HG03103 (cell line): ENCODE data around the gene DCLK1.

ENCODE experiments used
- ATAC-seq: cut with Tn5 transposase; IDR thresholded peaks from one replicate; pipeline ENCODE4 v1.9.1; 2021; ENCODE audit warnings: low read depth; ENCODE audit not compliant: unreplicated experiment

The DCLK1 gene

DNA sequence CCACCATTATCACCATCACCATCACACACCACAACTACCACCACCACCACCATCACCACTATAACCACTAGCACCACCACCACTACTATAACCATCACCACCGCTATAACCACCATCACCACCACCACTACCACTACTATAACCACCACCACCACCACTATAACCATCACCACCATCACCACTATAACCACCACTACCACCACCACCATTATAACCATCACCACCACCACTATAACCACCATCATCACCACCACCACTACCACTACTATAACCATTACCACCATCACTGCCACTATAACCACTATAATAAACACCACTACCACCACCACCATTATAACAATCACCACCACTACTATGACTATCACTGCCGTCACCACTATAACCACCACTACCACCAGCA is 173.2 kb downstream of the DCLK1 start:
- no peak for ATAC-seq

DNA sequence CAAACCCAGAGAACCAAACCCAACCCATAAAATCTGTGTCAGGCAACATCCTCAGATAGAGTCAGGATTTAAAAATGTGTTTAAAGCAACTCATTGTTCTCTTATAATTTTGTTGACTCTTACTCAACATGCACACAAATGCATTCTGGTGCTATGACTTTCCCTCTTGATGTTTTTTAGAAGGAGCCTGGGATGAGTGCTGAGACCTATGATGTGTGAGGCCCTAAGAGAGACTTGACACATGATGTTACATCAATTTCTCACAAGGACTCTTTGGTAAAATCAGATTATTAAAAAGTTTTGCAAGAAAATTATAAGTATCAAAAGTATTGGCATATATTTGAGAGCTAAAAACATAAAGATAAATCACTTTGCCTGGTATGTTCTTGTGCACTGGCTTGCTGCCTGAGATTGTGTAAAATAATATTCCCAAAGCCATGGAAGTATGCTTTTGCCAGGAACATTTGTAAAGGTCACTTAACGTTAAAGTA is 173.9 kb downstream of the DCLK1 start:
- no peak for ATAC-seq

DNA sequence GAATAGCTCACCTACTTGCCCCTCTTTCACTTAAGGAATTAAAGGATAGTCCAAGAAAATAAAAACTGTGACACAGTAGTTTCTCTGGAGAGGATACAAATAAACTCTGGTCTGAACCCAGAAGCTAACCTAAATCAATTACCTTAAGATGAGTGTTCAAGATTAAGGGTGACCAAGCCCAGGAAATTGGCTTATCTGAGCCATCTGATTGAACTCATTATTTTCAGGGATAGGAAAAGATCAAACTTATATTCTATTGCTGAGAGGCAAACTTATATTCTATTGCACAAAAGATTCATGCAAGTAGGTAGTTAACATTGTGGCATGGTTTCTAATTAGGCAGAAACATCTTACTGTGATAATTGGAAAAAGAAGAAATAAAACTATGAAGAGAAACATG is 175.1 kb downstream of the DCLK1 start:
- no peak for ATAC-seq

DNA sequence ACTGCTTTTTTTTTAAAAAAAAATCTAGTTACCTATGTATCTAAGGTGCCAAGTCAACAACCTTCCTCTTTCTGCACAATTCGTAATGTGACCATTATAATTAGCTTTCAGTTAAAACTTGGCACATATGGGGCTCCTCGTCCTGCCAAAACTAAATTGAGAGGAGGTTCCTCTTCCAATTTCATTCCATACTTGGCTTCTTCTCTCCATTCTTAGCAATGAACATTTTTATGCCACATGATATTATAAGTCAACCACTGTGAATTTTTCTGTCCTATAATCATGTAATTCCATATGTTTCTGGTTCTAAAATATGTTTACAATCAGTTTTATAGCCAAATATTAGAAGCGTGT is 177.0 kb downstream of the DCLK1 start:
- no peak for ATAC-seq

DNA sequence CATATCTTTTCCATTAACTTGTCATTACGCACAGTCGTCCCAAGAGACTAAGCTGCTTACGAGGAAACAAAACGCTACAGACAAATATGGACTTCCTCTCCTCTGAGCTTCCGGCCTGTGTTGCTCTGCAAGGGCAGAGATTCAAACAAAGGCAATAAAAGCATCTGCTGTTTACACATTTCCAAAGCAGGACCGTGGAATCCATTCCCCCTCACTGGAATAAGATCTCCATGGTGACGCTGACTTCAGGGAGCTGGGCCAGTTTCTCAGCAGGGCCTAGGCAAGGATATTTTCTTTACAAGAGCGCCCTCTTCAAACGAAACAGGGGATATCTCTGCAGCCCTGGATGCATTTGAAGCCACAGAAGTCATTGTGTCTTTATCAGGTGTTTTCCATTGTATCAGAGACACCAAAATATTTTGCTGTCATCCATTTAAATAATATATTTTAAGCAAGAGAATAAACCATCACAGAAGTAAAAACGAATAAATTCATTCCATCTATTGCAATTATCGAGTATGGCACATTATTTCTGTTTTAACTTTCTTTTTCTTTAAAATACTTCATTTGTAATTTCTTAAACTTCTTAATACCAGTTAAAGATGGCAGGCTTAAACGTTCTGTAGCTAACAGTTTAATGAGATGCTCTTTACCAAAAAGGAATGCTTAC is 177.5 kb downstream of the DCLK1 start:
- ATAC-seq = no peak

DNA sequence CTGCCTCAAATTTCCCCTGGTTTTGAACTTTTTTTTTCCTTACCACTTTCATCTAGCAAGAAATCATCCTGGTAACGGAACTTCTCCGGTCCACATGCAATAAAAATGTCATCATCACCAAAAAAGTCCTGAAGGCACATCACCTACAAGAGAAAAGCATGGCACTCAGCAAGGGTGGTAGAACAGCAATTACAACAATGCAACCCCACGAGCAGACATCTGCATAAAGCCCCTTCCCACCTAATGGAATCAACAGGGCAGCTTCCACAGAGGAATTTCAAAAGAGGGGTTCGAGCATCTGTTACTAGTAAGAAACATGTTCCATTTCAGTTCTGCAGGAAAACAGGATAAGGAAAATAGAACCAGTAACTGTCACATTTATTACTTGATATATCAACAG is 183.9 kb downstream of the DCLK1 start:
- ATAC-seq = no peak

DNA sequence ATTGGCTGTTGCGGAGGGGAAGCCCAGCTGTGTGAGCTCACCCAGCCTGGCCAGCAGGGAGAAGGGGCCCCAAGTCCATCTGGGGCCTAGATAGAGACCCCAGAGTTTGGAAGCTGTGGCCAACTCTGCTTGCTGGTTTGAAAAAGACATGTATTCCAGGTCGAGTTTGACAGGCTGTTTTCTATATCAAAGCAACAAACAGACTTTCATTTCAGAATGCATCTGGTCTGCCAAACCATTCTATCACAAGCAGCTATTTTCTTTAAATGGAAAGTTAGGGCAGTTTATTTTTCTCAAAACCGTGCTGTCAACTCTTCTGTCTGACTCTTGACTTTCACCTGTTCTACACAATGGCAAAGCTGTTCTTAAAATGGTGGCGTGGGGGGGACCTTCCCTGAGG is 185.8 kb downstream of the DCLK1 start:
- no peak for ATAC-seq

DNA sequence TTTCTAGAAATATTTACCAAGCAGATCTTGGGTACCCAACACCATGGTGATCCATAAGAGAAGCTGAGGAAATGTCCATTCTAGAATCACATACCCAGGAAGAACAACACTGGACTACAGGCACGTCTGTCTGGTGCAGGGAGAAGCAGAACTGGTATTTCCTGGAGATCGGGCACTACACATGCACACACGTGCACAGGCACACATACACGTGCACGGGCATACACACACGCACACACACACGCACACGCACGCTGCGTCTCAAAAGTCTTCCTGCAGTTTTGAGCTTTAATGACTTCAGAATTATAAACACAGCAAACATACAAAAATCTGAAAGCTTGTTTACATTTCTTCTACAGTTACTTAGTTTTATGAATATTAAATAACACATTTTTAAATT is 189.8 kb downstream of the DCLK1 start:
- no peak for ATAC-seq

DNA sequence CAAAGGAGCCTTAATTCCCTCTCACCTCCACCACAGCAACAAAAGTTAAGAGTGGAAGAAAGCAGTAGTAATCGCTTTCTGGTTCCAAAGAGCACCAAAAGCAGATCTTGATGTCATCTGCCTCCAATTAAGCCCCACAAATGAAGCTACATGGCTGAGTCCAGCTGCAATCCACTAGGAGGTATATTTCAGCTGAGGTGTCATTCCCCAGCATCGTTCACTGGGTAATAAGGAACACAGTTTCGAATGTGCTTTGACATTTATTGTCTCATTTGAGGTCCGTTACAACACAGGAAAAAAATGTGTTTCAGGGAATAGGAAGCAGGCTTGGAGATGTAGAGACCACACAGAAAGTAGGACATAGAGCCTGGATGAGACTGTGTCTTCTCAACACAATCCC is 190.4 kb downstream of the DCLK1 start:
- ATAC-seq = no peak

DNA sequence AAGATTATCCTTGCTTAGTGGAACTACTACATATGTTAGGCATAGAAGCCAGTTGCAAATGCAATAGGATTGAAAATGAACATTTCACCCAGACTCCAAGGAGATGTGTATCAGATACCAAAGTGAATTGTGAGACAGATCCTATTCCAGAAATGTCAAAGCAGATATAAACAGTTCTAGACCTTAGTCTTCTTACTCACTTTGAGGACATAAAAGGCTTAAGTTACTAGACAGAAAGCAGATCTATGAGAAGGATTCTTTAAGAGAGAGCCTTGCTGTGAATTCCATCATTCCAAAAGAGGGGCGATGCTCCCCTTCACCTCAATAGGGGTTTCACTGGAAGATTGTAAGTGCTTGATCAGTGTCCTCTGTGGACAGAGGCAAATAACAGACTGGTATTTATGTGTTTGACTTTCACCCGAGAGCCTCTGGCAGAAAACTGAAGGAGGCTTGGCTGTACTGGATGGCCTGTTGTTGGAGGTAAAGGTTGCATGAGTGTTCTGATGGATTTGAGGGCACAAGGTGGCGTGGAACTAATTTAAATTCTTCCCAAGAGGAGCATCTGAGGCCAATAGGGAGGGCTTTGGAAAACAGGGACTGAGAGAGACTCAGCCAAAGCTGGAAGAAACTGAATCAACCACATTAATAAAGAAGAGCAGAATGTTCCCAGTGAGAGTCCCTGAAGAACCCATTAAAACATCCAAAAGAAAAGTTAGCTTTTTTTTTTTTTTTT is 194.8 kb downstream of the DCLK1 start:
- ATAC-seq = no peak

DNA sequence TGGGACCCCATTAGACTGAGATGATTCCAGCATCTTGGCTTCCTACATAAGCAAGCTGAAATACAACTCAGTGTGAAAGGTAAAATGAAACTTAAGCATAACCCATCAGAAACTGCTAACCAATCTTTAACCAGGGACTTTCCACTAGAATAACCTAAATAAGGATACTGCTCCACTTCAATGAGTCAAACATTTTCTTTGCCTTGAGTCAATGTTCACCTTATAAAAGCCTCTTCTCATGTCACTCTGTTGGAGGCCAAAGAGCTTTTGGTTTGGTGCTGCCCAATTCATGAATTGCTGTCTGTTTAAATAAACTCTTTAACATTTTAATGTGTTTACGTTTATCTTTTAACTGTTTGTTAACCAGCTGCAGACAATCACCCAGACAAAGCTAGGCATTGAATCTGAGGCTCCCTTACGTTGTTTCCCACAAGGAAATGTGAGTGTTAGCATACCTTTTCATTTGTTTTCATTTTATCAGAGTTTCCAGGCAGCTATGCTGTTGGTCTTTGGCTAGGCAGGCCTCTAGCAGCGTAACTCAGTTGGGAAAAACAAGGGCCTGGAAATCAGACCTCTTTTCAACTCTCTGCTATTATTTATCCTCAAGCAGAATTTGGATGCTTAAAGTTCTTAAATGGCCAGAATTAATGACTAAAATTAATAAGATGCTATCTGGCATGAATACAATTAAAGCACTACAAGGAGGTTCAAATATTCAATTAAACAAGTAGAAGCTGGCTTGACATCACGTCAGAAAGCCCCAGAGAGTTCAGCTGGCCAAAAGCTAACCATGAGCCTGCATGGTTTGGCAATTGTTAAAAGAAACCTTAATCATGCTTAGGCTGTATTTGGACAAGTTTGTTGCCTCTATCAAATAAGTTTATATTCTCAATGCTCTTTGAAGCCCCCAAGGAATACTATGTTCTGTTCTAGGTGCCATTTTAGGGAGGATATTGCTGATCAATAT is 200.2 kb downstream of the DCLK1 start:
- ATAC-seq = no peak

DNA sequence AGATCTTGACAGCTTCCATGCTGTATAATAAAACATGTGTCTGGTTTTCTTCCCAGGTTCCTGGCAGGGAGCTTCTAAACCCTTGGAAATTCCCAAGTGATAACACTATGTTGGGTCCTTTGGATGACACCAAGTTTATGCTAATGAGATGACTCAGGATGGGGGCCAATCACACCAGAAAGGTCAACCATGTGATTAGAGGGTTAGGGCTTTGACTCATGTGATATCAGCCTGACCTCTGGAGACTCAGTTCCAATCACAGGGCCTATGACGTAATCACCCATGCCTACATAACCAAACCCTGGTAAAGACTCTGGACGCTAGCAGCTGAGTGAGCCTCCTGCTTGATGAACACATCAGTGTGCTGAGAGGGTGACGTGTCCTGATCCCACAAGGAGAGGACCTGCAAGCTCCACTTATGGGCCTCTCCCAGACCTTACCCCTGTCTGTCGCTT is 203.6 kb downstream of the DCLK1 start:
- no peak for ATAC-seq

DNA sequence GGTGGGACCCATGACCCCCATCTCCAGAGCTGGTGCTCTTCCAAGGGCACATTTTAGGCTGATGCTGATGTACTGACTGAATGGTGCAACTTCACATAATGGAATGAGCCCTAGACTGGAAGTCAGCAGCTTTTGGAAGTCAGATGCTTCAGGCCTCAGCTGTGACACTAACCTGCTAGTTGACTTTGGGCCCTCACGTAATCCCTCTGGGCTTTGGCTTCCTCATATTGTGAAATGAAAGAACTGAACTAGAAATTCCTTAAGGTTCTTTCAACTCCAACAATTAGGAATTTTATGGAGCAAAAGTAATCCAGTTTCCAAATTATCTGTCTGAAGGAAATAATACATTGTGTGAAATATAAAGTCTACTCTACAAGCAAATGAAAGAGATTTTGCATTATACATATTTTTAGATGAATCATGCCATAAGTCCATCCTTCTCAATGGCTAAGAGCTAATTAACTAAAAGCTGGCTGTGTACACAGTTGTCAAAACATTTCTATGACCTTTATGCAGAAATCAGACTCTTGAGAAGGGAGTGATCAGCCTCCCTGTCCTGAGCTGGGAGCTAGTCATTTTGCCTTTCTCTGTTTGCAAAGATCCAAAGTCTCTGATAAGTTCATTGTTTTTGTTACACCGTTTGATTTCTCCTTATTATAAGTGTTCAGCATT is 204.2 kb downstream of the DCLK1 start:
- ATAC-seq = no peak

DNA sequence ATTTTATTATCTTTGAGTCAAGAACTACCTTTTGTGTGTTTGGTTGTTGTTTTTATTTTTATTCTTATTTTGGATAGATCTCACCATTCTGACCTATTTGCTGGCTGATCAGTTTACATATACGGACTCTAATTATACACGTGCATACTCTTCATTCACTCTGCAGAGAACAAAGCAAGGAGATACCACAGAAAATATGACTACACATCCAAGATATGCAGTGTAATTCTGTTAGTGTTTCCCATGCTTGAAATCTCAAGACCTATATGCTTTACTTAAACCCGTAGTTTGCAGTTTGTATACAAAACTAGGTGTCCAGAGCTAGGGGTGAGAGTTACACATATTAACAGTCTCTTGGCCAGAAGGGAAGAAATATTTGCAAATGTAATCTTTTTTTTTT is 205.5 kb downstream of the DCLK1 start:
- ATAC-seq = no peak

DNA sequence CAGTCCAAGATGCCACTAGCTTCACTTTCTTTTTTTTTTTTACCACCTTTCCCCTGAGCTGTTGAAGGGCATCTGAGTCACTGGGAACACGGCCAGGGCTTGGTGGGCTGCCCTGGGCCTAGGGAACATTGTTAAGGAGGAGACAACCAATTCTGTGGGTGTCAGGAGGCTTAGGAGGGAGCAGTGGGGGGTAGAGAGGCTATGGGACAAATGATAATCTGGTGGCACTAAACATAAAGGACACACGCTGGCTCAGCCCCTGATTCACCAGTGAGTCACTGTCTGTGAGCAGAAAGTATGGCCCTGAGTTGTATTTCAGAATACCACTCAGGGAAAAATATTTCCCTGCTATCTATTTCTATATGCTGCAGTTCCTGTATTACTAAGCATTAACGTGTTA is 207.8 kb downstream of the DCLK1 start:
- ATAC-seq = no peak

DNA sequence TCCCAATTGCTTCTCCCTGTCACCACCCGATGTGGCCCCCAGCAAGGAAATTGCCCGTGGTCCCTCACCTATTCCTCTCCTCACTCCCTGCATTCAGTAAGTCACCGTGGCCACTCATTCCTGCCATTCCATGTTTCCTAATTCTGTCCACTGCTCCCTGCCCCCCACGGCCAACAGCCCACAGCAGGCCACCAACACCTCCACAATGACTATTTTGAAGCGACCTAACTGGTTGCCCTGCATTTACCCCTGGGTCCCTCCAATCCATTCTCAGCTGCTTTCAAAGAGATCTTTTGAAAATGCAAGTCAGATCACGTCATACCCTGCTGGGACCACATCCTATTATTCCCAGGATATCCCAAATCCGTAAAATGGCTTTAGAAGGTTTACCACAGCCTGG is 210.4 kb downstream of the DCLK1 start:
- no peak for ATAC-seq

DNA sequence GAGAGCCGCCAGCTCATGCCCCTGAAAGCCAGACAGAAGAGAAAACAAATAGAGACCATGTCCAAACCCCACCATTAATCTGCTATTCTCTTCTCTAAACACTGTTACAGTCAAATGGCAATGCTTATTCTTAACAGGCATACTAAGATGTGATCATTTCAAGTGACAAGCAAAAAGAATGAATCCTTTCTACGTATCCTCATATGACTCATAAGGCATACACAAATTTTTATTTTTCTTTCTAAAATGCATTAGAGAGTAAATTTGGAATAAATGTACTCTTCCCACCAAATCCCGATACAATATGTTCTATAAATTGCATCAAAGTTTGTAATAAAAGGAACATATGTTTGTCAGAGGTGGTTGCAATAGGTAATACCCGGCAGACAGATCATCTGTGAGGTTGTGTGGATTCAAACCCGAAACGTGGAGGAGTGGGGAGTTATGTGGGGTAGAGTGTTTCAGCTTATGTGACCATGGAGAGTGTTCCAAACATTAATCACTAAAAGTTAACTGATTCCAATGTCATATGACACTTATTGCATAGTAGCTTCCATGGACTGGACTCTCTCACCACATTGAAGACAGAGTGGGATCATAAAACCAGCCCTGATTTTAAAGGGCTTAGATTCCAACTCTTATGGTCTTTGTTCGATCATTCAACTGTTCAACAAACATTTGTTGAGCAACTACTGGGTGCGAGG is 213.1 kb downstream of the DCLK1 start:
- ATAC-seq = no peak

DNA sequence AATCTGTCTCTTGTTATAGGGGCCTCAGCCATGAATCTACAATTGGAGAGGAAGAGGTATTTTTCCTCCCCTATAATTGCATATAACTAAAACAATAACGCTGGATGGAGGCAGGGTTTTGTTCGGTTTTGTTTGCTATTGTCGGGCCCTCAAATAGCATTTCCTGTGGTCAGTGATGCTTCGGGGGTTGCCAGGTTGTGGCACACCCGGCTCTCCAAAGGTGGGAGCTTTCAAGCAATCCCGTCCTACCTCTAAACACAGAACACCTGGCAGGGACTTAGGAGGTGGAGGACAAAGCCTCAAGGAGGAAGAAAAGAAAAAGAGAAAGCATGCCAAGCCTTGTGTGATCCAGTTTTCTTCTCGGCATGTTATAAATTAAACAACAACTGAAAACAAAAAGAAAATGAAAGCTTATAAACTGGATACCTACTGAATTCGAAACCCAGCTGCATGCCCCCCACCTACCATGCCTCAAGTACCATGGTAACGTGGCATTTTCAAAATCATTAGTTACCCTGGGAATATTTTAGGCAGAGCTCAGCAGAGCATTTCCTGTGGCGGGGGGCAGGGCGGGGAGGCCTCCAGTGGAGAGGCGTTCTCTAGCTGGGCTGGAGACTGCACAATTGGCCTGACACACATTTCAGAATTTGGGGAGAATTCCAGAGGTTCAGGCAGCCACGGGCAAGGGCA is 213.8 kb downstream of the DCLK1 start:
- no peak for ATAC-seq

DNA sequence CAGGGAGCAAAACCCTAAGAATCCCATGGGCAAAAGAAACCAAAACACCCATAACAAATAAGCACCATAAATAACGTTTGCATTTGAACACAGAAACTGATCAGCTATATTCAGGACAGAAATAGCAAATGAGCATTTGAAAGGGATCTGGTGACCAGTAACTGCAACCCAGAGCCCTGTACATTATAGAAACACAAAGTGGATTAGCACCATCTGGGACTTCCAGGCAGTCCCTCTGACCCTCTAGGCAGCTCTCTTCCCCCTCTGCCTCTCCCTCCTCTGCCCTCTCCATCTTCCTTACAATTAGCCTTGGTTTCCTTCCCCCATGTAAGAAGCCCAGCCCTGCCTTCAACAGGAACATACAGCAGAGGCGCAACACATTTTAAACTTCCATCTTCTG is 215.0 kb downstream of the DCLK1 start:
- no peak for ATAC-seq
